HG03135 (cell line): ENCODE results near the gene MSANTD7.
A peak's percentile ranks its signal among the peaks of the same experiment; 100 is the strongest.
"Not testable (repeated sequence)": the region's sequence is repeated elsewhere in the genome, so short reads cannot be mapped to it uniquely, and the experiment has no call there.

Experiments used
- ATAC-seq: cut with Tn5 transposase; IDR thresholded peaks from one replicate; pipeline ENCODE4 v1.9.1; 2021; ENCODE audit warnings: mild to moderate bottlenecking, moderate library complexity; ENCODE audit not compliant: unreplicated experiment

The MSANTD7 gene

DNA sequence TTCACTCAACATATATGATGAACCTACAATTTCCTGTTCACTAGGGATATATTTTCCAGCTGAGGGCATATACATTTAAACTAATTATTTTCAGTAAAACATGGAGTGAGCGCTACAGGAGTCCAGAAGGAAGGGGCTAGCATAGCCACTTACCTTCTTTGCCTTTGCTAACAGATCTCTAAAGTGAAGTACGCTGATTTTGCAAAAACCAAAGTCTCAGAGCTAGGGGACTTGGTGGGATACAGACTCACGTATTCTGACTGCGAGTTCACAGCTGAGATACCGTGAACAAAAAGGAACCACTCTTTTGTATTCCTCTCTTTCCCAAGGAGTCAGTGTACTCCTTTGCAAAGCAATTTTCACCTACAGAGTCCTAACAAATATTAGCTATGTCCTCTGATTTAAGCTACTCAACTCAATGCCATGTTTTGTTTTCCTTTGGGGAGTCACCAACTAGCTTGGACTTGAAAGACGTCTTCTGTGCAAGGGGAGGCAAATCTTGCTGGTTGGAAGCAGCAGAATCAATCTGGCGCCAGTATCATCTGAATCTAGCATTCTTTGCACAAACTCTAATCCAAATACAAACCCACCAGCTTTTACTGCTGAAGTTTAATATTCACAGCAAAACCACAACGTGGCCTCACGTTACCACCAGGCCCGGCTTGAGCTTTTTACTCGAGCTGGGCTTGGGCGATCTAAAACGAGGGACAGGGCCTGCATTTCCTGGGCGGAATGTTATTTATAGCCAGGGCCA is 926 bp upstream of the MSANTD7 start:
- ATAC-seq: no peak

DNA sequence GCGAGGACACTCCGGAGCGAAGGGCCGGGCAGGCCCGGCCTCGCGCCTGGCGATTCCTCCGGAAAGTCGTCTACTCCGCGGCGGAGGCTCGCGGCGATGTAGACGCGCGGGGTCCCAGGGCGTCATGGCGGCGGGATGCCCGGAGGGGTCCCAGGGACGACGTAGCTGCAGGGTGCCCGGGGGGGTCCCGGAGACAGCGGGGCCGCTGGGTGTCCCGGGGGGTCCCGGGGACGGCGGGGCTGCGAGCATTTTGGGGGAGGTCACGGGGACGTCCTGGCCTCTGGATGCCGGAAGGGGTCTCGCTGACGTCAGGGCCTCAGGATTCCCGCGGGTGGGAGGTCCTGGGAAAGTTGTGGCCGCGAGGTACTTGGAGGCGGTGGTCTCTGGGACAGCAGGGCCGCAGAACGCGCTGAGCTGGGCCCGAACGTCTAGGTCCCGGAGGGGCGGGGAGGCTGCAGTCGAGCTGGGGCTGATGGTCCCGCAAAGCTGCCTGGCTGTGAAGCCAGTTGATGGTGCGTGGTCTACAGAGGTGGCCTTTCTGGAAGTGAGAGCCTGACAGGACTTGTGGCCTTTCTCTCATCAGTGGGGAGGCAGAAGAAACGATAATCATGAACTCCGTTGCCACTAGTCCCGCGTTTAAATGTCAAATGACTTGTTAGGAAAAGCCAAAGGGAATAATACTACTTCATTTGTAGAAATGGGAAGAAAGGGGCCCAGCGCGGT is 637 bp downstream of the MSANTD7 start:
- peak; percentile 5 for ATAC-seq

DNA sequence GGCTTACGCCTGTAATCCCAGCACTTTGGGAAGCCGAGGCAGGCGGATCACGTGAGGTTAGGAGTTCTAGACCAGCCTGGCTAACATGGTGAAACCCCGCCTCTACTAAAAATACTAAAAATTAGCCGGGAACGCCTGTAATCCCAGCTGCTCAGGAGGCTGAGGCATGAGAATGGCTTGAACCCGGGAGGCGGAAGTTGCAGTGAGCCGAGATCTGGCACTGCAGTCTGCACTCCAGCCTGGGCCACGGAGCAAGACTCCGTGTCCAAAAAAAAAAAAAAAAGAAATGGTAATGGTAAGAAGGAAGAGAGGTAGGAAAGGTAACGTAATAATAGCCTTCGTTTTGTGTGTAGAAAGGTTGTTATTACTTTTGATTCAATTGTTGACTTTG is 1.2 kb downstream of the MSANTD7 start:
- ATAC-seq: no peak

DNA sequence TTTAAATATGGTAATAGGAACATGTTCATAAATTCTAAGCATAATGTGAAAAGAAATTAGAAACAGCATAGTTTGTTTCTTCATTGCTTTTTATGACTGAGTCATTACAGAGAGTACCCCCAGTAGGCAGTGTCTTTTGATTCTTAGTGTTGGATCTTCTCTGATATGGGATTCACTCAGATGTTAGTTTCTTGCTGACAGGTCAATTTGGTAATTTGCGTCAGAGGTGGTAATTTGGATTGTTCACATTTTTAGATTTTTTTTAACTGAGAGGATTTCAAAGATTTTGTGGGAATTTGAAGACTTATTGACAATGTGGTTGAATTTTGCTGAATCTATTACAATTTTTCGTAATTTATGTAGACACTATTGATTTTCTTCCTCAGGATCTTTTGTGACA is 2.1 kb downstream of the MSANTD7 start:
- ATAC-seq: no peak

DNA sequence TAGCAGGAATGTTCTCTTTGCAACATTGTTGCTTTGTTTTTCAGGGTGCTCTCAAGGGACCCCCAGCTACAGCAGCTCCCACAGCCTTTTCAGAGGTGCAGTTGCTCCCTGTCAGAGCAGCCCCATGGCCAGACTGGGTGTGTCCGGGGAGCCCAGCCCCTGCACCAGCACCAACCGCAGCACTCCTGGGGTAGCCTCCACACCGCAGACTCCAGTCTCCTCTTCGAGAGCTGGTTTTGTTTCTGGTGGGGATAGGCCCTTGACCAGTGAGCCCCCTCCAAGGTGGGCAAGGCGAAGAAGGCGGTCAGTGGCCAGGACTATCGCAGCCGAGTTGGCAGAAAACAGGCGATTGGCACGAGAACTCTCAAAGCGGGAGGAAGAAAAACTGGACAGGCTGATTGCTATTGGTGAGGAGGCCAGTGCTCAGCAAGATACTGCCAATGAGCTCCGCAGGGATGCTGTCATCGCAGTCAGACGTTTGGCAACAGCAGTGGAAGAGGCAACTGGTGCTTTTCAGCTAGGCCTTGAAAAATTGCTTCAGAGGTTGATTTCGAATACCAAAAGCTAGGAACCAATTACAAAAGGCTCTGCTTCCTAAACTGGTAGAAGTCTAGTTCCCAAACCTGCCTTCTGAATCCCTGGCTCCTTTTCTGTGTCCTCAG is 5.4 kb downstream of the MSANTD7 start:
- ATAC-seq: no peak

DNA sequence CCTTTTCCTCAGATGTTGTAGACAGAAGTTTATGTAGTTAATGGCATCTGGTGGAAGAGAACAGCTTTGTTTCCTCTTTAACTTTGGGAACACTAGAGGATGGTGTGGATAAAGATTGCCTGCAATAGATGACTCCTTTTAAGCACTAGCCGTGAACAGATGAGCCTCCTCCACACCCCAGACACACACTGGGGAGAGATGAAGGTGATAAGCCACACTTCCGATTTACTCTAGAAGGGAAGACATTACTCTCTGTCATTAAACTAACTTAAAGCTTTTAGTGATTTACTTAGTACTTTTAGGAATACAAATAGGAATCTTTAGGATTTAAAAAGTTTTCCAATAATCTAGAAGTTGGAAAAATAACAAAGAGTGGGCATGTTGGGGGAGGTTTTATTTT is 6.8 kb downstream of the MSANTD7 start:
- no peak for ATAC-seq

- no peak for ATAC-seq
Observed at GRCh38 chr10:14852236-14852635, 14.1 kb downstream of the MSANTD7 start.

- no peak for ATAC-seq
Observed at GRCh38 chr10:14855453-14855852, 17.3 kb downstream of the MSANTD7 start.

DNA sequence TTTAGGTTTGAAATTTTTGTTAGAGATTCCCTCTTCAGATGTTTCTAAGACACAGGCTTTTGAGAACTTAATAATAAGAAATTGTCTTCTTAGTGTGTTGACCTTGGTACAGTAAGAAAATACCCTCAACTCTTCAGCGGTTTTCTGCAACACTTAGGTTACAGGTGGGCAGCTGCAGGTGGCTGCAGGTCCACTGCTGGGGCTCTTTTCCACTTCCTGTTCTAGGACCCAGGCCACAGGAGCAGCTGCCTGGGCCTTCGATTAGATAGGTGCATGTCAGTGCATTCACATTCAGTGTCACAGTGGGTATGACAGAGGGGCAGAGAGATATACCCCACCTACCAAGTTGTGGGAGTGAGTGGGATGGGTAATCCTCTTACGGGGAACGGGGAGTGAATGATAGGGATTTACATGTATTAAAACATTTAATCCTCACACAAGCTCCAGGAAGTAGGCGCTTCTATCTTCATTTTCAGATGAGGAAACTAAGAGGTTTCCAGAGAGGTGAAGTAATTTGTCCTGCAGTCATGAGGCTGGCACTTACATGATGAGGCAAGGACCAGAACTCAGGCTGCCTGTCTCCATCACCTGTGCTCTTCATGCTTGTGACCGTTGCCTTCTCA is 20.3 kb downstream of the MSANTD7 start:
- no peak for ATAC-seq

DNA sequence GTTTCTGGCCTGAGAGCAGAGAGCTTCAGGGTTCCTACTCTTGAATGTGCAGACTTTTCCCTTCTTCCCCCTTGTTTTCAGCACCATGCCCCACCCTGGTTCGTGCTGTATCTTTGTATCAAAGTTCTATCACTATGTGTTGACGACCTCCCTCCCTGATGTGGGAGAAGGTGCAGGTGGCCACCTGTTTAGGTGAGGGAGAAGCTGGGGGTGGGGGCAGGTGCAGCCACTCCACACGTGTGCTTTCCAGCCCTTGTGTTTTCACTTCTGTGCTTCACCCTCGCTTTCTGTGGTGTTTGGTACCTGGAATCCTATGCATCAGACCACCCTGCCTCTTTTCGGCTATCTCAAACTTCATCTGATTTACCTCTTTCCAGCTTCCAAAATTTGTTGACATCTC is 20.9 kb downstream of the MSANTD7 start:
- ATAC-seq: no peak

DNA sequence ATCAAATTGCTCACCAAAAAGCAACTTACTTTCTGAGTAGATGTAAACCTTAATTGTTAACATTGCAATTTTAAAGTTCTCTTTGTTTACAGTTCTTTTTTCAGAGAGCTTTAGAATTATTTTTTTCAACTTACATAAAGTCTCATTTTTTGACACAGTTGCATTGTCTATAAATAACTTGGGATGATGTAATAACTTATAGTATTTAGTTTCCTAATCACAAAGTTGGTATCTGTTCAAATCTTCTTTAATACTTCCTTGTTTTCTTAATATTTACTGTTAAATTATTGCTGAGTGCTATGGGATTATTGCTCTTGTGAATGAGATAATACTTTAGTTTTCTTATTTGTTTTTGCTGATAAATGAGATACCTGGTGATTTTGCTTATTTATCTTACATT is 21.7 kb downstream of the MSANTD7 start:
- no peak for ATAC-seq

- ATAC-seq: no peak
Observed at GRCh38 chr10:14860791-14861190, 22.7 kb downstream of the MSANTD7 start.

GRCh38 chr10:14864466-14864865 is 26.4 kb downstream of the MSANTD7 start:
- not testable (repeated sequence) for ATAC-seq

DNA sequence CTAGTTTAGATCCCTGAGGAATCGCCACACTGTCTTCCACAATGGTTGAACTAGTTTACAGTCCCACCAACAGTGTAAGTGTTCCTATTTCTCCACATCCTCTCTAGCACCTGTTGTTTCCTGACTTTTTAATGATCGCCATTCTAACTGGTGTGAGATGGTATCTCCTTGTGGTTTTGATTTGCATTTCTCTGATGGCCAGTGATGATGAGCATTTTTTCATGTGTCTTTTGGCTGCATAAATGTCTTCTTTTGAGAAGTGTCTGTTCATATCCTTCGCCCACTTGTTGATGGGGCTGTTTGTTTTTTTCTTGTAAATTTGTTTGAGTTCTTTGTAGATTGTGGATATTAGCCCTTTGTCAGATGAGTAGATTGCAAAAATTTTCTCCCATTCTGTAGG is 26.8 kb downstream of the MSANTD7 start:
- not testable (repeated sequence) for ATAC-seq

- ATAC-seq: no peak
Observed at GRCh38 chr10:14873090-14873760, 35.1 kb downstream of the MSANTD7 start.

DNA sequence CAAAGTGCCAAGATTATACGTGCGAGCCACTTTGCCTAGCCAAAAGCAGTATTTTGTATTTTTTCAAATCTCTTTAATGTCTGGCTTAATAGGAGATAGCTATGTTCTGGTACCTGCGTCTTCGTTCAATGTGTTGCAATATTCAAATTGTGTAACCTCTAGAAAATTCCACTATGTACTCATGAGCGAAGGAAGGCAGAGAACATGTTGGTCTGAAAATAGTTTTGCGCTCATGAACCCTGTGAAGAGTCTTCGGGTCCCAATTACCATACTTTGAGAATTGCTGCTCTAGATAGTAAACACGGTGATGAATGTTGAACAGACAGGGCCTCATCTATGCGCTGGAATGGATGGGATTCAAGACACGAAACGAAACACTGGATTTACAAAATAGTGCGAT is 37.8 kb downstream of the MSANTD7 start:
- ATAC-seq: no peak

- no peak for ATAC-seq
Observed at GRCh38 chr10:14876764-14877163, 38.7 kb downstream of the MSANTD7 start.

- peak; percentile 91 for ATAC-seq
Observed at GRCh38 chr10:14878266-14879123, 40.4 kb downstream of the MSANTD7 start, which contains the start of gene SUV39H2. SUV39H2 (plus strand) TSS chr10:14878866; CDS start chr10:14878889, 23 bp downstream.

GRCh38 chr10:14879124-14879927 is 41.2 kb downstream of the MSANTD7 start:
- peak; percentile 27 for ATAC-seq
